Left renal pelvis (tissue), 4 donors: Measurements from ENCODE around the gene BMPR1B. TPM values are rescaled to one million over a fixed set of nuclear protein-coding genes. Genes with fewer than 3 reads are reported as not detected.

Experiments used
- DNase-seq, 4 donors: peaks; one replicate each; pipeline ENCODE4 v3.0.0-alpha.2; 2013; ENCODE audit warnings: low read depth in 4 of 4, low spot score in 3 of 4
- polyA plus RNA-seq, 4 donors: library from polyadenylated mRNA; unstranded; fragments of 120-200 nt; gene quantifications; one replicate each; pipeline ENCODE4 v1.2.1, GENCODE V29; 2013; ENCODE audit not compliant: insufficient read length in 4 of 4

BMPR1B gene
- polyA plus RNA-seq, 4 donors: 6.7 to 33.7 (median 23.7) TPM

- no peak for DNase-seq
Measured at GRCh38 chr4:94944726-94945125, 187.0 kb downstream of the BMPR1B start.

- no peak for DNase-seq
Measured at GRCh38 chr4:94947681-94948108, 189.9 kb downstream of the BMPR1B start.

- no peak for DNase-seq
Measured at GRCh38 chr4:94954251-94954650, 196.5 kb downstream of the BMPR1B start.

- peak in 3 of 4 donors; percentile 6 to 36 (median 16) for DNase-seq
Measured at GRCh38 chr4:94957030-94957429, 199.3 kb downstream of the BMPR1B start.

DNA sequence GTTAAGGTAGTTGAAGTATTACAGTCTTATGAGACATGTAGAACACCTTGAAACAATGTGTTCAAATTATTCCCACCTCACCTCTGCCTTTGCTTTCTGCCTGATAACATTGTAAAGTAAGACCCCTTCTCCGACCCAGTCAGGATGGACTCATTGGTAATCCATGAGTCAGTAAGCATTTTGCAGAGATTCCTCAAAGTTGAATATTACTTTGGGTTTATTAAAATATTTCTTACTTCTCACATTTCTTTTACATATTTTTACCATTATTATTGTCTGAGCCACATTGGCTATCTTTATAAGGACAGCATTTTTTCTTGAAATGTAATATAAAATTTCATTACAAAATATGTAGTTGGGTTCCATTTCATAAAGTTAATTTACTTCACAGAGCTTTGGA is 201.6 kb downstream of the BMPR1B start:
- DNase-seq: no peak

GRCh38 chr4:94960708-94961107 is 203.0 kb downstream of the BMPR1B start:
- DNase-seq: no peak

- DNase-seq: no peak
Measured at GRCh38 chr4:94961420-94961819, 203.7 kb downstream of the BMPR1B start.

DNA sequence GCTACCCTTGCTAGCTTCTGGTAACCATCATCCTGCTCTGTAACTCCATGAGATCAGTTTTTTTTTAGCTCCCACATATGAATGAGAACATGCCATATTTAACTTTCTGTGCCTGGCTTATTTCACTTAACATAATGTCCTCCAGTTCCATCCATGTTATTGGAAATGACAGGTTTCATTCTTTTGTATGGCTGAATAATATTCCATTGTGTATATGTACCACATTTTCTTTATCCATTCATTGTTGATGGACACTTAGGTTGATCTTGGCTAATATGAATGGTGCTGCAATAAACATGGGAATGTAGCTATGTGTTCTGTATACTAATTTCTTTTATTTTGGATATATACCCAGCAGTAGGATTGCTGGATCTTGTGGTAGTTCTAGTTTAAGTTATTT is 204.7 kb downstream of the BMPR1B start:
- no peak for DNase-seq

- DNase-seq: no peak
Measured at GRCh38 chr4:94965852-94966251, 208.1 kb downstream of the BMPR1B start.

DNA sequence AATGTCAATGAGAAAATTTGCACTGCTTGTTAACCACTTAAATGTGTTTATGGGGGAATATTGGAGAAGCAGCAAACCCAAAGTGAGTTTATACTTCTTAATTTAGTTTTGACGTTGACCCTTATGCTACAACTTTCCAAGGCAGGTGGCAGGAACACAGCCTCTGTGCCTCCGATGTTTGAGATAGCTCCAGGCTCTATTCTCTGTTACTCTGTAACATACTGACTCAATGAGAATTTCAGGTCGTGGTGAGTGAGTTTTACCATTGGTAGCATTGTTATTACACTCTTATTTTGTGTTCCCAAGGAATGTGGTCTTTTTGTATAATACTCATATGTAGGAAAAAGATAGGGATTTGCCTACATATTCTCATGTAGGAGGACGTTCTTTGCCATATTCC is 210.7 kb downstream of the BMPR1B start:
- no peak for DNase-seq

DNA sequence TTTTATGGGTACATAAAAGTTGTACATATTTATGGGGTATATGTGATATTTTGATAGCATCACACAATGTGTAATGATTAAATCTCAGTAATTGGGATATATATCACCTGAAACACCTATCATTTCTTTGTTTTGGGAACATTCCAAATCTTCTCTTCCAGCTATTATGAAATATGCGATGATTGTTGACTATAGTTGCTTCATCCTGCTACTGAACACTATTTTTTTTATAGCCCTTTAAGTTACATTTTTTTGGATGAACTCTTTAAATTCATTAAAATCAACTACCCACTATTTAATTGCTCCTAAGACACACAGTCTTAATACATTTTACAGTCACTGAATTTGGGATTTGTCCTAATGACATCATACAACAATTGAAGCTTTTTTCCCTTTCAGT is 212.9 kb downstream of the BMPR1B start:
- no peak for DNase-seq

DNA sequence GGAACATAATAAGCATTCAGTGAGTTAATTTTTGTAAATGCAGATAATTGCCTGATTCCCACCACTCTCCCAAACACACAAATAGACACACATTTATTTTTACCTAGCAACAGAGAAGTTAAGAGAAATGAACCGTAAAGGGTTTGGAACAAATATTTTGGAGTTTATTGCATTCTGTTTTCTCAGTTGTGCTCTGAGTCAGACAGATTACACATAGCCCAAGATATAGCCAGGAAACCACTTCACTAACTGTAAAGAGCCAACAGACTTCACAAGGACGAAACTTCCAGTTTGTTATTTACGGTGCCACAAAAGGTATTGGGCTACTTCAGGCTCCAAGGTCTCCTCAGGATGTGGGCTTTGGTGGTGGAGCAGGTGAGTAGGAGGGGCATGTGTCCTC is 217.0 kb downstream of the BMPR1B start:
- no peak for DNase-seq

- no peak for DNase-seq
Measured at GRCh38 chr4:94976371-94977011, 218.7 kb downstream of the BMPR1B start.

DNA sequence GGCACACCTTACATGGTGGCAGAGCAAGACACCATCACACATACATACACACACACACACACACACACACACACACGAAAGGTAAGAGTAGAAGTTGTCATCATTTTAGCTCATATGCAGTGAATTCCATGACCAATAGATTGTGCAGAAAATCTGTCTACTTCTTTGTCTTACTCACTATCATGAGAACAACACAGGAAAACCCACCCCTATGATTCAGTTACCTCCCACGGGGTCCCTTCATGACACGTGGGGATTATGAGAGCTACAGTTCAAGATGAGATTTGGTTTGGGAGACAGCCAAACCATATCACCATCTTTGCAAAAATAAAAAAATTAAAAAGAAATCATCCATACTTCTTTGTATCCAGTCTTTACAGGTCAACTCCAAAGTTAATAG is 221.1 kb downstream of the BMPR1B start:
- no peak for DNase-seq

DNA sequence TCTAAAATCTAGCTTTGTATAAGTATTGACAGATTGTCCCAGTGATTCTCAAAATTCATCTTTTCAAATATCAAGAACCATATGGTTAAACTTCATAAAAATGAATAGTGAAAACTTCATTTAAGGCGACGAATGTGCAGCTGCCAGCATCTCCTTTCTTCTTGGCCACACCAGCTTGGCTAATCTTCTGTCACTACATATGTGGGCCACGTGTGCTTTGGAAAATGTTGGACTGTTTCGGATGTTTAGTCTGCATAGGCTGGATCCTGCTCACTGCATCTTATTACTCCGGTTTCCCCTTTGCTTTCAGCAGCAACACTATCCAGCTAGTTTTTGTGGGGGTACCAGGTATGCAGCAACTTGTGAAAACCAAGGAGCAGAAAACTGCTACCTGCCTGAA is 221.9 kb downstream of the BMPR1B start:
- DNase-seq: no peak

GRCh38 chr4:94995684-94996394 is 238.1 kb downstream of the BMPR1B start:
- peak; percentile 36 to 54 (median 44) for DNase-seq

- DNase-seq: no peak
Measured at GRCh38 chr4:95000076-95000648, 242.4 kb downstream of the BMPR1B start.

GRCh38 chr4:95004912-95005311 is 247.2 kb downstream of the BMPR1B start:
- DNase-seq: no peak

- DNase-seq: no peak
Measured at GRCh38 chr4:95007998-95008397, 250.2 kb downstream of the BMPR1B start.

DNA sequence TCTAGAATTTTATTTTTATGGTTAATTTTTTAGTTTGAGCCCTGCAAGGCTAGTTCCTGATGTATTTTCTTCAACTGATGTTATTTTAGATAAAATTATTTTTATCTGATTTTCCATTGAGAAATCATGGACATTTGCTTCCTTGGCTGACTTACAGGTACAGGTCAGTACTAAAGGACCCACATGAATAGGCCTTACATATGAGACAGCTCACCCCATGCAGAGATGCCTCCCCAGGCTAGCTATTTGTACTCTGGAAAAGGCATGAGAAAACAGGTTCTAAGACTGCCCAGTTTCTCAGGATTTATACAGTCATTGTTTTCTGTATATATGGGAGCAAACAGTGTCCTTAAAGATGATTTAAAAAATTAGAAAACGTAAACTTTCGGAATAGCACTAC is 255.5 kb downstream of the BMPR1B start:
- no peak for DNase-seq

GRCh38 chr4:95014068-95014467 is 256.3 kb downstream of the BMPR1B start:
- no peak for DNase-seq
